GM21515 (cell line): ENCODE results near the gene HEBP2.
"Not testable (repeated sequence)": the region's sequence is repeated elsewhere in the genome, so short reads cannot be mapped to it uniquely, and the experiment has no call there.

Experiments used
- ATAC-seq: cut with Tn5 transposase; IDR thresholded peaks from one replicate; pipeline ENCODE4 v1.9.1; 2021; ENCODE audit not compliant: unreplicated experiment

HEBP2 gene

GRCh38 chr6:138422861-138423260 lies 18.8 kb downstream of the HEBP2 start:
- ATAC-seq, result no peak

- no peak for ATAC-seq
Measured at GRCh38 chr6:138424004-138424904, 20.2 kb downstream of the HEBP2 start.

- not testable (repeated sequence) for ATAC-seq
Measured at GRCh38 chr6:138425256-138425655, 21.2 kb downstream of the HEBP2 start.

GRCh38 chr6:138426500-138427123 lies 22.6 kb downstream of the HEBP2 start:
- ATAC-seq, result no peak

- ATAC-seq, result no peak
Measured at GRCh38 chr6:138427701-138428100, 23.7 kb downstream of the HEBP2 start.

- ATAC-seq, result no peak
Measured at GRCh38 chr6:138428944-138429598, 25.0 kb downstream of the HEBP2 start.

GRCh38 chr6:138429761-138430160 lies 25.7 kb downstream of the HEBP2 start:
- ATAC-seq, result no peak

- ATAC-seq, result no peak
Measured at GRCh38 chr6:138430361-138431145, 26.5 kb downstream of the HEBP2 start.

GRCh38 chr6:138431256-138432062 lies 27.4 kb downstream of the HEBP2 start:
- ATAC-seq, result no peak

- ATAC-seq, result no peak
Measured at GRCh38 chr6:138432063-138432356, 28.0 kb downstream of the HEBP2 start.

GRCh38 chr6:138434096-138434495 lies 30.1 kb downstream of the HEBP2 start:
- no peak for ATAC-seq

- ATAC-seq, result no peak
Measured at GRCh38 chr6:138434925-138435324, 30.9 kb downstream of the HEBP2 start.

- no peak for ATAC-seq
Measured at GRCh38 chr6:138439546-138439945, 35.5 kb downstream of the HEBP2 start.

- no peak for ATAC-seq
Measured at GRCh38 chr6:138440296-138440695, 36.3 kb downstream of the HEBP2 start.

GRCh38 chr6:138440758-138441357 lies 36.8 kb downstream of the HEBP2 start:
- ATAC-seq, result no peak

- no peak for ATAC-seq
Measured at GRCh38 chr6:138441965-138442364, 37.9 kb downstream of the HEBP2 start.

GRCh38 chr6:138442663-138443062 lies 38.6 kb downstream of the HEBP2 start:
- ATAC-seq, result no peak

- ATAC-seq, result no peak
Measured at GRCh38 chr6:138443979-138444378, 40.0 kb downstream of the HEBP2 start.

GRCh38 chr6:138446821-138447220 lies 42.8 kb downstream of the HEBP2 start:
- ATAC-seq, result no peak

GRCh38 chr6:138450445-138450844 lies 46.4 kb downstream of the HEBP2 start:
- no peak for ATAC-seq
